ENCODE data around the gene WRAP73. TPM values are rescaled to one million over a fixed set of nuclear protein-coding genes. Genes with fewer than 3 reads are reported as not detected.

The WRAP73 gene
- total and polyA plus RNA-seq, 9 of the 15 experiments (the other 6 are each of a cell fraction or from before 2014, with no cell fraction given), result 4.3 to 51.8 (median 30.1) TPM

DNA sequence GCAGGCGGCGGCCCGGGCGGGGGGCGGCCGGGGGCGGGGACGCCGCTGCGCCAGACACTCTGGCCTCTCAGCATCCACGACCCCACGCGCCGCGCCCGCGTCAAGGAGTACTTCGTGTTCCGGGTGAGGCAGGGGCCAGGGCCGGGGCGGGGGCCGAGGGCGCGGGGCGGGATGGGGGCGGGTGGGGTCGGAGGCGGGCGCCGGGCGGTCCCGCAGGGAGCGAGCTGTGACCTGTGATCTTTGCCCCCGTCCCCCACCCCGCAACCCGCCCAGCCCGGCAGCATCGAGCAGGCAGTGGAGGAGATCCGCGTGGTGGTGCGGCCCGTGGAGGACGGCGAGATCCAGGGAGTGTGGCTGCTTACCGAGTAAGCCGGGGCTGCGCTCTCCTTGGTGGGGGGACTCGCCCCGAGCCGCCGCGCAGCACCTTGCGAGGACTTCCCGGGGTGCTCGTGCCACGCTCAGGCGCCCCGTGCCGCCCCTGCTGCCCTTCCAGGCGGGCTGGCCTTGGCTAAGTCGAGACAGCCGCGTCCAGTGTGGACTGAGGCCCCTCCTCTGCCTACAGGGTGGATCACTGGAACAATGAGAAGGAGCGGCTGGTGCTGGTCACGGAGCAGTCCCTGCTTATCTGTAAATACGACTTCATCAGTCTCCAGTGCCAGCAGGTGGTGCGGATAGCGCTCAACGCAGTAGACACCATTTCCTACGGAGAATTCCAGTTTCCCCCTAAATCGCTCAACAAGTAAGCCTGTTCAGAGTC is 24.6 kb downstream of the WRAP73 start (continued):
- TF ChIP-seq KDM4B (IDR thresholded peaks at IDR 0.05; ENCODE audit: borderline replicate concordance in 2 of 2, low read depth in 1 of 2), result no peak
- TF ChIP-seq BRD9 (IDR thresholded peaks at IDR 0.05; ENCODE audit: low read depth, partially characterized antibody), result no peak
- TF ChIP-seq SAFB2 (IDR thresholded peaks at IDR 0.05; ENCODE audit: borderline replicate concordance, low read depth, low read length, severe bottlenecking), result no peak
- no peak for TF ChIP-seq FOSL1 (tag; conservative IDR thresholded peaks at IDR 0.05)
- TF ChIP-seq, protein P1, sequence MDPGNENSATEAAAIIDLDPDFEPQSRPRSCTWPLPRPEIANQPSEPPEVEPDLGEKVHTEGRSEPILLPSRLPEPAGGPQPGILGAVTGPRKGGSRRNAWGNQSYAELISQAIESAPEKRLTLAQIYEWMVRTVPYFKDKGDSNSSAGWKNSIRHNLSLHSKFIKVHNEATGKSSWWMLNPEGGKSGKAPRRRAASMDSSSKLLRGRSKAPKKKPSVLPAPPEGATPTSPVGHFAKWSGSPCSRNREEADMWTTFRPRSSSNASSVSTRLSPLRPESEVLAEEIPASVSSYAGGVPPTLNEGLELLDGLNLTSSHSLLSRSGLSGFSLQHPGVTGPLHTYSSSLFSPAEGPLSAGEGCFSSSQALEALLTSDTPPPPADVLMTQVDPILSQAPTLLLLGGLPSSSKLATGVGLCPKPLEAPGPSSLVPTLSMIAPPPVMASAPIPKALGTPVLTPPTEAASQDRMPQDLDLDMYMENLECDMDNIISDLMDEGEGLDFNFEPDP (CRISPR knock-in tag; IDR thresholded peaks at IDR 0.05), result no peak
- no peak for TF ChIP-seq ZNF408 (CRISPR knock-in tag; IDR thresholded peaks at IDR 0.05; ENCODE audit: low read depth)
- no peak for TF ChIP-seq ARID2 (IDR thresholded peaks at IDR 0.05)
- 0 out of 2 replicates have a peak, but pooled peaks have one; percentile 3 for TF ChIP-seq SMC3 (conservative IDR thresholded peaks at IDR 0.05; ENCODE audit: insufficient read depth, low read depth, low read length)
- TF ChIP-seq PHF20 (IDR thresholded peaks at IDR 0.05; ENCODE audit: partially characterized antibody), result no peak
- TF ChIP-seq, protein P2, sequence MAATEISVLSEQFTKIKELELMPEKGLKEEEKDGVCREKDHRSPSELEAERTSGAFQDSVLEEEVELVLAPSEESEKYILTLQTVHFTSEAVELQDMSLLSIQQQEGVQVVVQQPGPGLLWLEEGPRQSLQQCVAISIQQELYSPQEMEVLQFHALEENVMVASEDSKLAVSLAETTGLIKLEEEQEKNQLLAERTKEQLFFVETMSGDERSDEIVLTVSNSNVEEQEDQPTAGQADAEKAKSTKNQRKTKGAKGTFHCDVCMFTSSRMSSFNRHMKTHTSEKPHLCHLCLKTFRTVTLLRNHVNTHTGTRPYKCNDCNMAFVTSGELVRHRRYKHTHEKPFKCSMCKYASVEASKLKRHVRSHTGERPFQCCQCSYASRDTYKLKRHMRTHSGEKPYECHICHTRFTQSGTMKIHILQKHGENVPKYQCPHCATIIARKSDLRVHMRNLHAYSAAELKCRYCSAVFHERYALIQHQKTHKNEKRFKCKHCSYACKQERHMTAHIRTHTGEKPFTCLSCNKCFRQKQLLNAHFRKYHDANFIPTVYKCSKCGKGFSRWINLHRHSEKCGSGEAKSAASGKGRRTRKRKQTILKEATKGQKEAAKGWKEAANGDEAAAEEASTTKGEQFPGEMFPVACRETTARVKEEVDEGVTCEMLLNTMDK (IDR thresholded peaks at IDR 0.05; ENCODE audit: borderline replicate concordance, insufficient read depth, low read depth, low read length, poor library complexity, severe bottlenecking), result no peak
- peak; percentile 74 for TF ChIP-seq GATA2 (CRISPR knock-in tag; IDR thresholded peaks at IDR 0.05)
- no peak for TF ChIP-seq ZEB2 (IDR thresholded peaks at IDR 0.05)
- TF ChIP-seq, protein P3, sequence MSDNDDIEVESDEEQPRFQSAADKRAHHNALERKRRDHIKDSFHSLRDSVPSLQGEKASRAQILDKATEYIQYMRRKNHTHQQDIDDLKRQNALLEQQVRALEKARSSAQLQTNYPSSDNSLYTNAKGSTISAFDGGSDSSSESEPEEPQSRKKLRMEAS (CRISPR knock-in tag; IDR thresholded peaks at IDR 0.05), result no peak
- TF ChIP-seq RUNX1 (IDR thresholded peaks at IDR 0.05; ENCODE audit: low read depth), result no peak
- 0 out of 2 replicates have a peak, but pooled peaks have one; percentile 2 for TF ChIP-seq PHF8 (IDR thresholded peaks at IDR 0.05; ENCODE audit: borderline replicate concordance, low read length)
- no peak for TF ChIP-seq ZNF778 (CRISPR knock-in tag; IDR thresholded peaks at IDR 0.05)
- TF ChIP-seq, protein P4, sequence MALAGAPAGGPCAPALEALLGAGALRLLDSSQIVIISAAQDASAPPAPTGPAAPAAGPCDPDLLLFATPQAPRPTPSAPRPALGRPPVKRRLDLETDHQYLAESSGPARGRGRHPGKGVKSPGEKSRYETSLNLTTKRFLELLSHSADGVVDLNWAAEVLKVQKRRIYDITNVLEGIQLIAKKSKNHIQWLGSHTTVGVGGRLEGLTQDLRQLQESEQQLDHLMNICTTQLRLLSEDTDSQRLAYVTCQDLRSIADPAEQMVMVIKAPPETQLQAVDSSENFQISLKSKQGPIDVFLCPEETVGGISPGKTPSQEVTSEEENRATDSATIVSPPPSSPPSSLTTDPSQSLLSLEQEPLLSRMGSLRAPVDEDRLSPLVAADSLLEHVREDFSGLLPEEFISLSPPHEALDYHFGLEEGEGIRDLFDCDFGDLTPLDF (CRISPR knock-in tag; IDR thresholded peaks at IDR 0.05), result no peak
- TF ChIP-seq MXI1 (IDR thresholded peaks at IDR 0.05; ENCODE audit: low read depth, low read length), result no peak
